H9 (cell line): Measurements from ENCODE around the gene RSF1. TPM values are rescaled to one million over a fixed set of nuclear protein-coding genes. Genes with fewer than 3 reads are reported as not detected.

ENCODE experiments used
- DNase-seq: peaks from one replicate; pipeline ENCODE4 v3.0.0-alpha.2; 2017
- H2AFZ ChIP-seq: one replicate; pipeline ENCODE4 v1.6.1; 2013; ENCODE audit warnings: mild to moderate bottlenecking, low read length, control low read depth, moderate library complexity
- H2AK5ac ChIP-seq: 2 replicates; pipeline ENCODE4 v1.6.1; 2013; ENCODE audit warnings: low read length, control low read depth, mixed read lengths; ENCODE audit not compliant: insufficient read length
- H2BK120ac ChIP-seq: one replicate; pipeline ENCODE4 v1.6.1; 2013; ENCODE audit warnings: low read depth, mild to moderate bottlenecking, low read length, control low read depth, inconsistent platforms; ENCODE audit not compliant: poor library complexity, severe bottlenecking
- H2BK12ac ChIP-seq: 2 replicates; pipeline ENCODE4 v1.6.1; 2013; ENCODE audit warnings: low read length, control low read depth, mixed read lengths, low read depth; ENCODE audit not compliant: insufficient read length
- H2BK15ac ChIP-seq: 2 replicates; pipeline ENCODE4 v1.6.1; 2013; ENCODE audit warnings: low read depth, low read length, control low read depth
- H2BK20ac ChIP-seq: one replicate; pipeline ENCODE4 v1.6.1; 2013; ENCODE audit warnings: low read depth, mild to moderate bottlenecking, low read length, control low read depth, inconsistent platforms; ENCODE audit not compliant: poor library complexity, severe bottlenecking
- H2BK5ac ChIP-seq: 2 replicates; pipeline ENCODE4 v1.6.1; 2013; ENCODE audit warnings: low read length, control low read depth, mixed read lengths; ENCODE audit not compliant: insufficient read length
- H3K14ac ChIP-seq: 2 replicates; pipeline ENCODE4 v1.6.1; 2013; ENCODE audit warnings: low read length, control low read depth; ENCODE audit not compliant: insufficient read depth
- H3K18ac ChIP-seq: 2 replicates; pipeline ENCODE4 v1.6.1; 2013; ENCODE audit warnings: low read depth, mild to moderate bottlenecking, mixed read lengths, low read length, control low read depth; ENCODE audit not compliant: insufficient read length
- H3K23ac ChIP-seq: 2 replicates; pipeline ENCODE4 v1.6.1; 2013; ENCODE audit warnings: low read length, control low read depth, mixed read lengths, low read depth; ENCODE audit not compliant: insufficient read length
- H3K23me2 ChIP-seq: 2 replicates; pipeline ENCODE4 v1.6.1; 2013; ENCODE audit warnings: low read depth, mild to moderate bottlenecking, mixed read lengths, low read length, control low read depth; ENCODE audit not compliant: insufficient read length, poor library complexity, severe bottlenecking
- H3K27ac ChIP-seq: 2 replicates; pipeline ENCODE4 v1.5.1; 2013; ENCODE audit warnings: low read length, control low read depth, mixed read lengths, low read depth; ENCODE audit not compliant: insufficient read length
- H3K27me3 ChIP-seq: 2 replicates; pipeline ENCODE4 v1.6.1; 2013; ENCODE audit warnings: low read length, control low read depth, inconsistent platforms; ENCODE audit not compliant: insufficient read depth
- H3K4ac ChIP-seq: 2 replicates; pipeline ENCODE4 v1.6.1; 2013; ENCODE audit warnings: low read depth, mild to moderate bottlenecking, control low read depth, inconsistent platforms, low read length, moderate library complexity
- H3K4me1 ChIP-seq: 2 replicates; pipeline ENCODE4 v1.6.1; 2013; ENCODE audit warnings: low read length, control low read depth, inconsistent platforms; ENCODE audit not compliant: insufficient read depth
- H3K4me2 ChIP-seq: 2 replicates; pipeline ENCODE4 v1.6.1; 2013; ENCODE audit warnings: low read length, control low read depth, mixed read lengths; ENCODE audit not compliant: insufficient read length, insufficient read depth
- H3K56ac ChIP-seq: 2 replicates; pipeline ENCODE4 v1.6.1; 2013; ENCODE audit warnings: low read depth, mild to moderate bottlenecking, mixed read lengths, low read length, control low read depth; ENCODE audit not compliant: insufficient read length
- H3K79me1 ChIP-seq: 2 replicates; pipeline ENCODE4 v1.6.1; 2013; ENCODE audit warnings: low read depth, mild to moderate bottlenecking, moderate library complexity, low read length, control low read depth, inconsistent platforms; ENCODE audit not compliant: insufficient read depth, poor library complexity, severe bottlenecking
- H3K79me2 ChIP-seq: 2 replicates; pipeline ENCODE4 v1.6.1; 2013; ENCODE audit warnings: low read length, control low read depth, inconsistent platforms; ENCODE audit not compliant: insufficient read depth
- H3K9ac ChIP-seq: 2 replicates; pipeline ENCODE4 v1.6.1; 2013; ENCODE audit warnings: low read length, control low read depth, mixed read lengths; ENCODE audit not compliant: insufficient read length; ENCODE audit errors: extremely low read depth
- H3K9me3 ChIP-seq: one replicate; pipeline ENCODE4 v1.6.1; 2013; ENCODE audit warnings: low read depth, low read length, inconsistent platforms; ENCODE audit not compliant: control insufficient read depth
- H3T11ph ChIP-seq: one replicate; pipeline ENCODE4 v1.6.1; 2013; ENCODE audit warnings: mild to moderate bottlenecking, low read length, control low read depth, inconsistent platforms
- H4K20me1 ChIP-seq: one replicate; pipeline ENCODE4 v1.6.1; 2013; ENCODE audit not compliant: control insufficient read depth, insufficient read length, insufficient read depth
- H4K5ac ChIP-seq: 2 replicates; pipeline ENCODE4 v1.6.1; 2013; ENCODE audit warnings: low read depth, mild to moderate bottlenecking, mixed read lengths, low read length, control low read depth; ENCODE audit not compliant: insufficient read length
- H4K8ac ChIP-seq: replicated peaks from 2 replicates; pipeline ENCODE4 v1.6.1; 2013; ENCODE audit warnings: low read length, control low read depth, mixed read lengths, low read depth; ENCODE audit not compliant: insufficient read length
- H4K91ac ChIP-seq: 2 replicates; pipeline ENCODE4 v1.6.1; 2013; ENCODE audit warnings: low read depth, mild to moderate bottlenecking, moderate library complexity, mixed read lengths, low read length, control low read depth; ENCODE audit not compliant: insufficient read length
- H3K27ac Mint-ChIP-seq, 3 experiments: 2 replicates in 2 of 3; 3 replicates in 1 of 3; pipeline ENCODE4 v1.8.0; 2020 to 2021; ENCODE audit warnings: mixed read lengths in 3 of 3, mild to moderate bottlenecking in 1 of 3, moderate library complexity in 1 of 3
- H3K27me3 Mint-ChIP-seq: 2 replicates; pipeline ENCODE4 v1.8.0; 2021; ENCODE audit warnings: low read depth, mild to moderate bottlenecking, moderate library complexity, mixed read lengths
- H3K36me3 Mint-ChIP-seq, 3 experiments: 2 replicates in 2 of 3; 3 replicates in 1 of 3; pipeline ENCODE4 v1.8.0; 2020 to 2021; ENCODE audit warnings: low read depth in 3 of 3, mixed read lengths in 3 of 3; ENCODE audit not compliant: insufficient read depth in 1 of 3
- H3K4me1 Mint-ChIP-seq, 2 experiments: 2 replicates each; pipeline ENCODE4 v1.8.0; 2020; ENCODE audit warnings: mixed read lengths in 2 of 2
- H3K4me3 Mint-ChIP-seq, 2 experiments: 2 replicates in 1 of 2; 3 replicates in 1 of 2; pipeline ENCODE4 v1.8.0; 2020 to 2021; ENCODE audit warnings: mild to moderate bottlenecking in 2 of 2, mixed read lengths in 2 of 2, moderate library complexity in 1 of 2
- H3K9me3 Mint-ChIP-seq, 2 experiments: 2 replicates in 1 of 2; 3 replicates in 1 of 2; pipeline ENCODE4 v1.8.0; 2020; ENCODE audit warnings: mild to moderate bottlenecking in 2 of 2, mixed read lengths in 2 of 2, moderate library complexity in 1 of 2
- WGBS: extraction: QIAGEN DNeasy Blood & Tissue Kit; methylation state at CpG from one replicate; pipeline ENCODE4 v1.1.7; 2013; ENCODE audit warnings: missing lambda C conversion rate, low lambda C conversion rate, mixed read lengths; ENCODE audit not compliant: insufficient read length; ENCODE audit errors: extremely low coverage; 5-methylcytosine and 5-hydroxymethylcytosine counted together
- total RNA-seq: library from RNA; stranded (reverse); gene quantifications from 2 replicates; pipeline ENCODE4 v1.2.1, GENCODE V29; 2021
- TF ChIP-seq, protein P1 (sequence below): fragments of 200-600 bp; sonication (generic); conservative IDR thresholded peaks from 3 replicates; pipeline ENCODE4 v1.8.0; 2021; ENCODE audit warnings: antibody characterized with exemption, mild to moderate bottlenecking

RSF1 gene
- total RNA-seq, 1 experiment from 2014 or later: 82.6 TPM

- H4K5ac ChIP-seq: no peak overlapping the region
- H3K9ac ChIP-seq: no peak overlapping the region
- H4K8ac ChIP-seq: no peak overlapping the region
- H2BK5ac ChIP-seq: no peak overlapping the region
- no peak overlapping the region for H2BK12ac ChIP-seq
- H3K9me3 ChIP-seq: no peaks in the 10 kb centered on the region
- H3K27ac Mint-ChIP-seq: no peak overlapping the region
- H3K36me3 Mint-ChIP-seq: peaks cover under 1 to 7% (median 2%) of the 10 kb centered on the region in 3 experiments; a peak in 6 of 7 replicates
- H2AFZ ChIP-seq: no peak overlapping the region
- no peaks in the 10 kb centered on the region for H3K79me2 ChIP-seq
- no peak overlapping the region for H3K4me2 ChIP-seq
- no peak overlapping the region for H3K14ac ChIP-seq
- H3K27ac ChIP-seq: no peak overlapping the region
- no peak overlapping the region for H4K91ac ChIP-seq
- H3K27me3 Mint-ChIP-seq: no peaks in the 10 kb centered on the region
- TF ChIP-seq, protein P1, sequence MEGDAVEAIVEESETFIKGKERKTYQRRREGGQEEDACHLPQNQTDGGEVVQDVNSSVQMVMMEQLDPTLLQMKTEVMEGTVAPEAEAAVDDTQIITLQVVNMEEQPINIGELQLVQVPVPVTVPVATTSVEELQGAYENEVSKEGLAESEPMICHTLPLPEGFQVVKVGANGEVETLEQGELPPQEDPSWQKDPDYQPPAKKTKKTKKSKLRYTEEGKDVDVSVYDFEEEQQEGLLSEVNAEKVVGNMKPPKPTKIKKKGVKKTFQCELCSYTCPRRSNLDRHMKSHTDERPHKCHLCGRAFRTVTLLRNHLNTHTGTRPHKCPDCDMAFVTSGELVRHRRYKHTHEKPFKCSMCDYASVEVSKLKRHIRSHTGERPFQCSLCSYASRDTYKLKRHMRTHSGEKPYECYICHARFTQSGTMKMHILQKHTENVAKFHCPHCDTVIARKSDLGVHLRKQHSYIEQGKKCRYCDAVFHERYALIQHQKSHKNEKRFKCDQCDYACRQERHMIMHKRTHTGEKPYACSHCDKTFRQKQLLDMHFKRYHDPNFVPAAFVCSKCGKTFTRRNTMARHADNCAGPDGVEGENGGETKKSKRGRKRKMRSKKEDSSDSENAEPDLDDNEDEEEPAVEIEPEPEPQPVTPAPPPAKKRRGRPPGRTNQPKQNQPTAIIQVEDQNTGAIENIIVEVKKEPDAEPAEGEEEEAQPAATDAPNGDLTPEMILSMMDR: no peak
- H2BK15ac ChIP-seq: no peak overlapping the region
- DNase-seq: no peak
- no peaks in the 10 kb centered on the region for H3K9me3 Mint-ChIP-seq
- WGBS: no CpG with 5 or more reads among the region's 3 CpGs
- H3K18ac ChIP-seq: no peak overlapping the region
- H3K4me1 ChIP-seq: no peaks in the 10 kb centered on the region
- H3K4me1 Mint-ChIP-seq: no peaks in the 10 kb centered on the region
- no peak overlapping the region for H2BK120ac ChIP-seq
- no peaks in the 10 kb centered on the region for H3K27me3 ChIP-seq
- no peak overlapping the region for H2BK20ac ChIP-seq
- H3K4me3 Mint-ChIP-seq: no peak overlapping the region
- no peaks in the 10 kb centered on the region for H3K79me1 ChIP-seq
- H3K4ac ChIP-seq: no peak overlapping the region
- no peak overlapping the region for H3K23ac ChIP-seq
- no peak overlapping the region for H3T11ph ChIP-seq
- H3K56ac ChIP-seq: no peak overlapping the region
- H3K23me2 ChIP-seq: no peaks in the 10 kb centered on the region
- no peaks in the 10 kb centered on the region for H4K20me1 ChIP-seq
- no peak overlapping the region for H2AK5ac ChIP-seq
Observed at GRCh38 chr11:77661670-77662069, 158.9 kb downstream of the RSF1 start.
